22Rv1 (cell line): Measurements from ENCODE around the gene ZMYND19.

Experiments used
- ZFX ChIP-seq: fragments of 450-650 bp; IDR thresholded peaks from 2 replicates; pipeline ENCODE4 v1.6.1; 2017; ENCODE audit warnings: antibody characterized with exemption, borderline replicate concordance
- TF ChIP-seq, protein P1 (sequence below): fragments of 450-650 bp; IDR thresholded peaks from 2 replicates; pipeline ENCODE4 v1.5.1; 2017; ENCODE audit warnings: mild to moderate bottlenecking

DNA sequence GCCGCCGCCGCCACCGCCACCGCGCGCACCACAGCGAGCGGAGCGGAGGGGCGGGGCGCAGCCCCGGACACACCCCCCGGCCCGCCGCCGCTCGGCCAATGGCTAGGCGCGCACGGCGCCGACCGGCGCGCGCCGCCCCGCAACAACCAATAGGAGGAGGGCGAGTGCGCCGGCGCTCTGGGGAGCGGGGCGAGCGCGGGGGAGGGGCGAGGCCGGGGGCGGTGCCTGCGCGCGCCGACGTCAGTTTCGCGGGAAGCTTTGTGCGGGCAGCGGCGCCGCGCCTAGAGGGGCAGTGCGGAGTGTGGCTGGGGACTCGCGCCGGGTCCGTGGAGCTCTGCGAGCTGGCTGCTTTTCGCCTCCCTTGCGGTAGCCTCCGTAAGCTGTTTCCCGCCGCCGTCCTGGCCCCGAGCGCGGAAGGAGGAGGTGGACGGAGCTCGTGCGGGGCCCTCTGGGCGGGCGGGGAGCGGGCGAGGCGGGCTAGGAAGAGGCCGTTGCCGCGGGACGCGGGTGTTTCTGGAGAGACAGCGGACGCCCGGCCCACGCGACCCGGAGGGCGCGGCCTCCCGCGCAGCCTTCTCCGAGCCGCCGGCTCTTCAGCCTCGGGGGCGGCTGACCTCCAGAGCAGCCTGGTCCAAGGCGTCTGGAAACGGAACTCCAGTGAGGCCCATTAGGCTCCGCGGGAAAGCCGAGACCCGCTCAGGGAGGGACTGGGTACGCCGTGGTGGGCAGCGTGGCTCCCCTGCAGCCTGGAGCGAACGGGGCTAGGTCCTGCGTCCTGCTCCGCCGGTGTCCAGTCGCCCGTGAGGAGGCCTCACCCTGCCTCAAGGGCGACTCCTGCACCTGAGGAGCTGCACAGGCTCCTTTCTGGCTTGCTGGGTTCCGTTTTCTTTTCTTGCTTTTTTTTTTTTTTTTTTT lies at the start of gene ZMYND19:
- TF ChIP-seq, protein P1, sequence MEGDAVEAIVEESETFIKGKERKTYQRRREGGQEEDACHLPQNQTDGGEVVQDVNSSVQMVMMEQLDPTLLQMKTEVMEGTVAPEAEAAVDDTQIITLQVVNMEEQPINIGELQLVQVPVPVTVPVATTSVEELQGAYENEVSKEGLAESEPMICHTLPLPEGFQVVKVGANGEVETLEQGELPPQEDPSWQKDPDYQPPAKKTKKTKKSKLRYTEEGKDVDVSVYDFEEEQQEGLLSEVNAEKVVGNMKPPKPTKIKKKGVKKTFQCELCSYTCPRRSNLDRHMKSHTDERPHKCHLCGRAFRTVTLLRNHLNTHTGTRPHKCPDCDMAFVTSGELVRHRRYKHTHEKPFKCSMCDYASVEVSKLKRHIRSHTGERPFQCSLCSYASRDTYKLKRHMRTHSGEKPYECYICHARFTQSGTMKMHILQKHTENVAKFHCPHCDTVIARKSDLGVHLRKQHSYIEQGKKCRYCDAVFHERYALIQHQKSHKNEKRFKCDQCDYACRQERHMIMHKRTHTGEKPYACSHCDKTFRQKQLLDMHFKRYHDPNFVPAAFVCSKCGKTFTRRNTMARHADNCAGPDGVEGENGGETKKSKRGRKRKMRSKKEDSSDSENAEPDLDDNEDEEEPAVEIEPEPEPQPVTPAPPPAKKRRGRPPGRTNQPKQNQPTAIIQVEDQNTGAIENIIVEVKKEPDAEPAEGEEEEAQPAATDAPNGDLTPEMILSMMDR, result peak; percentile 24; the same call in 1 of the 2 replicates
- no peak for TF ChIP-seq ZFX
